SH-SY5Y (cell line): ENCODE measurements around the gene SAMD13.

Source experiments
- GATA2 ChIP-seq: IDR thresholded peaks from 2 replicates; pipeline ENCODE4 v1.6.1; 2011; ENCODE audit warnings: mild to moderate bottlenecking, low read depth, low read length
- GATA3 ChIP-seq: IDR thresholded peaks from 2 replicates; pipeline ENCODE4 v1.6.1; 2011; ENCODE audit warnings: low read depth, mild to moderate bottlenecking, low read length, moderate library complexity

SAMD13 gene

DNA sequence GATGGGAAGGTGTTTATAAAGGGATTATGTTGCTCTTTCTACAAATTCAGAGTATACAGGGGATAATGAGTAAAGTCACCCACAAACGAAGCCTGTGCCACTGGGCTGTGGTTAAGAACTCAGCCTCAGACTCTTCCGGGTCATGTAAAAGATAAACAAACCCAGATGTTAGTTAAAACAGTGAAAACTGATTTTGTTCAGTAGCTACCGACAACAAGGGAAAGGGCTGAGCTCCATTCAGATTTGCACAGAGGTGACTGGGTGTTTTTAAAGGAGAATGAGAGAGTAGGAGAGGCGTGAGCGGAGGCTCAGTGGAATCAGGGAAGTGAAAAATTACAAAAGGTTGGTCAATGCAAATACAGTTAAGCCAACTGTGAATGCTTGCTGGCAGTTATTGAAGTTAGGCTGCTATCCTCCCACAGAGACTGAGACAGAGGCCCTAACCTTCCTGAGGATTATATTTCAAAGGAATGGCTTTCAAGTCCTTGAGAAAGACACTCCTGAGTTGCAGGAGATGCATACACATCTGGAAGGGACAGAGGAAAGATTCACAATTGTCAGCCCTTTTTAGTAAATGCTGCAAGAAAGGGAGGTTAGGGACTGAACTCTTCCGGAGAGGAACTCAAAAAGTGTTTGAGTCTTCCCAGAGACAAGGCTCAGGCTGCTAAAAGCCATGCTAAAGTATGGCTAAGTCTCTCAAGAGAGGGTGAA is 29.9 kb upstream of the SAMD13 start:
- TF ChIP-seq GATA3 (no peak), GATA2 (no peak)

DNA sequence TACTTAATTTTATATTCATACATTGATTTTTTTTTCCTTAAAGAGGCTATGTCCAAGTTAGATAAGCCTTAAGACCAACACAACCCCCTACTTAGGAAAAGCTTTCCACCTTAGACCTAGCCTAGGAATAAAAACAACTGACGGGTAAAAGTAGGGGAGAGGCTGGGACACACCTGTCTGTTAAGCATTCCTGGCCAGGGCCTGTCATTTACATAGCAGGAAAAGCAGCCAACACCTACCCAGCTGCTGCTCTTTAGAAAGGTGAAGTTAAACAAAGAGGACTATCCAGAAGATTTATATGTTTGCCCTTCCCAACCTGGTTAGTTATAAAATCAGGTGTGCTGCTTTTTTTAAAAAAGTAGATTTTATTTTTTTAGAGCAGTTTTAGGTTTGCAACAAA is 29.1 kb upstream of the SAMD13 start:
- TF ChIP-seq GATA2: no peak
- no peak for TF ChIP-seq GATA3

DNA sequence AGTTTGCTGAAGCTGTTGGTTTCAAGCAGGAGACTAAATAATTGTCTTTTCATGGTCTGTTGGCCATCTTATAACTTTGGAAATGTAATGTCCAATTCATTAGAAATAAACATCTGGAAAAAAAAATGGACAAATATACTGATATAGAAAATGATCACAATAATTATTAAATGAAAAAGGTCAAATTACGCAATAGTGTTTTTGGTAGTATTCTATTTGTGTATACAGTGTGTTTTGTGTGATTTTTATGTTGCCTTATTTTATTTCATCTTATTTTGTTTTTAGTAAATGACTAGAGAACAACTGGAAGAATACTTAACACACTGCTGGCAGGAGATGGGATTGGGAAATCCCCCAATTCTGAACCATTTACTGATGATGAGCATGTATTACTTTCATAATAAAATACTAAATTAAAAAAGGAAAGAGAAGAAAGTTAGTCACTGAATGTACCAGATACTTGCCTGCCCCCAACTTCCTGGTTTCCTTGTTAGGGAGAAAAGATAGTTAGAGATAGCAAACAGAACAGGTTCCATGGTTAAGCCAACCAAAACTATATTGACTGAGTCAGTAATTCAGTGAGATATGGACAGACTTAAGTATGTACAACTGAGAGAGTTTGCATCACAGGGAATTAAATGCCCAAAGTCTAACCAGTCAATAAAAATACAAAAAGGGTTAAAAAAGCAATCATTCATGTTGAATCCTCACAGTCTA is 24.0 kb upstream of the SAMD13 start:
- no peak for TF ChIP-seq GATA2
- TF ChIP-seq GATA3: no peak

DNA sequence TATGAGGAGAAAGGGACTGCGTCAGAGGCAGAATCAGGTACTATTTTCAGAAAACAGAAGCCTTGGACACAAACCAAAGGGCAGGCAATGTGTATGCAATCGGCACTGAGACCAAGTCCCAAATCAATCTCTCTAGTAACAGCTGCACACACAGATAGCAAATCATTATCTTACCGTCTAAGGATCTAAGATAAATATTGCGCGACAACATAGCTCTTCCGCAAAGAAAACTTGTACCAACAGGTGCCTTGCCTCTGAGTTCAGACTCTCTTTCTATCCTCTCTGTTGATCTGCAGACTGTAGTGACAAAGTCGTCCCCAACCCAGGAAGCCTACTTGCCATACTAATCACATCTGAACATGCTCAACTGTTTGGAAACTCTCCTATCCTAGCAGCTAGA is 22.6 kb upstream of the SAMD13 start:
- no peak for TF ChIP-seq GATA2
- TF ChIP-seq GATA3: no peak

DNA sequence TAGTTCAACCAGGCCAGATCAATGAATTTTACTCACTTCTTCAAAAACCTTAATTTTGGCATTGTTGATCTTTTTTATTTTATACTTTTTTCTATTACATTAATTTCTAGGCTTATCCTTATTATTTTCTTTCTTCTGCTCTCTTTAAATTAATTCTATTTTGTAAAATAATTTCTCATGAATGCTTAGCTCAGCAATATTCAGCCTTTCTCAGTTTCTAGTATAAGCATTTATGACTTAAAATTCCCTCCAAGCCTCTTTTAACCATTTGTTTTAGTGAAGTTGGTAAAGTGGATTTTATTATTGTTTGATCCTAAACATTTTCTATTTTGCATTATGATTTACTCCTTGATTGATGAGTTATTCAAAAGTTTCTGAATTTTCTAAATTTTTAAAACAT is 20.6 kb upstream of the SAMD13 start:
- TF ChIP-seq GATA3 (no peak), GATA2 (no peak)

DNA sequence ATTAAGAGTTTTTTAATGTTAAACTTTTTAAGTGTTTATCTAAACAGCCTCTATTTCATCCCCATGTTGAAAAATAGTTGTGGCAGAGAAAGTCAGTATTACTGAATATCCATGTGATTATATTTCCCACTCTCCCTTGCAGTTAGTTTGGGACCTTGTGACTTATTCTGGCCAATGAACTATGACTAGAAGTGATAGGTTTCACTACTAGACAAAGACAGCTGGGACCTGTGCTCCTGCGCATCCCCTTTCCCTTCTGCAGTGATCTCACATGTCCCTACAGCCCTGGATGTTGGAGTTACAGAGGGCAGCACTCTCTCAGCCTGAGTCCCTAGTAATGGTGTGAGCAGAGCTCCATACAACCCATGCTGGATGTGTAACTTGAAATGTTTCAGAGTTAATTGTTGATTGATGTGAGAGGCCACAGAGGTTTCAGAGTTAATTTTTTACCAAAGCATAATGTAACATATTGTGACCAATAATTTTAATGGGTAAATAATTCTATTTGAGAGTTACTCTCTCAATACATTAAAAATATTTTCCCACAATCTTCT is 18.7 kb upstream of the SAMD13 start:
- TF ChIP-seq GATA3 (no peak), GATA2 (no peak)

DNA sequence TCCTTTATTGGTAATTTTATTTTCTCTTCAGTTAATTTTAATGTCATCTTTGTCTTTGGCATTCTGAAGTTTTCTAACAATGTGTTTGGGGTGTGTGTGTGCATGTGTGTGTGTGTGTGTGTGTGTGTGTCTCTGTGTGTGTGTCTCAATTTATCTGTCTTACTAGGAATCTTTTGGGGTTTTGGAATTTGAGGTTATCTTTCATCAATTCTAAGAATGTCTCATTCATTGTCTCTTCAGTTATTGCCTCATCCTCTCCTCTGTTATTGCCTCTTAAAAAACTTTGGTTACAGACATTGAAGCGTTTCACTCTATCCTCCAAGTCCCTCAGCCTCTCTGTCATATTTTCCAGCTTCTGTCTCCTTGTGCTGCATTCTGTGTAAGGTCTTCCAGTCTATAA is 18.1 kb upstream of the SAMD13 start:
- TF ChIP-seq GATA2: no peak
- no peak for TF ChIP-seq GATA3

DNA sequence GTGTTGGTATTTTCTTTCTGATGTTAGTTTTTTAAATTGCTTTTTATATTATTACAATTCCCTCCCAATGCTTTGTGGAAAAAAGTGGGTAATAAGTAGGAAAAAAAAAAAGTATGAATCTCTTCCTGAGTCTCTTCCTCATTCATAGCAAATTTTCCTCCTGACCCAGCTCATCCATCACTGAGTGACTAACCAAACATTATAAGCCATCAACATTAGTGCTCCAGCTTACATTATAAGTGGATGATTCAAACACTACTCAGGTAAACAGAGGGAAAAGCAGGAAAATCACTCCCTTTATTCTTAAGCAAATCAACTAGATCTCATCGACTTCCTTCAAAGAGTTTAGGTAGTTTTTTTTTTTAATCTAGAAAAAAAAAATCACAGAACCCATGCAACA is 15.4 kb upstream of the SAMD13 start:
- TF ChIP-seq GATA3 (no peak), GATA2 (no peak)

DNA sequence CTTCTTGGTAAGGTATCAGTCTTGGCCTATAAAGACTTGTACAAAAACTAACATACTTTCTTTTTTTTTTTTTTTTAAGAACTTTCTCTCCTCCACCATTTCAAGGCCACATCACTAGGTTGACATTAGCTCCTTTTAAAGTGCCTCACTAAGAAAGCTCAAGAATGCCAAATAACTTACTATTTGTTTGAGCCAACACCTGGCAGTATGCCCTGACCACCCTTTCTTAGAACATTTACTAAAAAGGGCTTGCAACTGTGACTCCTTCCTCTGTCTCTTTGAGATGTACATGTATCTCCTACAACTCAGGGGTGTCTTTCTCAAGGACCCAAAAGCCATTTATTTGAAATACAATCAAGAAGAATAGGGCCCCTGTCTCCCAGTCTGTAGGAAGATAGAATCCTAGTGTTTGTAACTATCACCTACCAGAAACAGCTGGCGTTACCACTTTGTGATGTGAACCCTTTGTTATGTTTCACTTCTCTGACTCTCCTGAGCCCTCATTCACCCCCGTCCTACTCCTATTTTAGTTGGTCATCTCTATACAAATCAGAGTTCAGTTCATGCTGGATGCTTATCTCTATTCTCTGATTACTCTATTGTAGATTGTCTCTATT is 12.2 kb upstream of the SAMD13 start:
- TF ChIP-seq GATA3 (no peak), GATA2 (no peak)

DNA sequence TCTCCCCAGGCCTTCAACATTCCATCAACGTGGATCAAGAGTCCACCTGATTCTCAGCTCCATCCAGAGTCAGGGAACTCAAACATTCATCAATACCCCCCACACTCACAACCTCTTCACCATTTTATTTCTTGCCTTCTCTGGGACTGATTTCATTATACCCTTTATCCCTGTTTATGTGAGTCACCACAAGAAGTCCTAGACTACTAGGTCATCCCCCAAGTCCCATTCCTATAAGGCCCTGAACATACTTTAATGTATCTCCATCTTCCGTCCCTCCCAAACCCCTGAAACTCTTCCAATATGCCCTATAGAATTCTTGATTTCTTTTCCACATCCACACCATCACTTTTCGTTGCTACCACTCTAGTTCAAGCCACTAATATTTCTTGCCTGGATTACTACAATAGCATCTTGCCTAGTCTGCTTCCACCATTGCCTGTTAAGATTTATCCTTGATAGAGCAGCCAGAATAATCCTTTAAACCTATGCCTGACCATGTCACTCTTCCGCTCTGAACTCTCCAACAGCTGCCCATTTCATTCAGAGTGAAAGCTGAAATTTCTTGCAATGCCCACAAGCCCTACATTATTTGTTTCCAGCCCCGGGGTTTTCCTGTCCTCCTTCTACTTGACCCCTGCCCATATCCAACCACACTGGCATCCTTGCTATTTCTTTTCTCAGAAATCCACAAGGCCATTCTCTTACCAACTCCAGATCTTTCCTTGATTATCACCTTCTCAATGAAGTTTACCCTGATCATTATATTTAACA is 9.4 kb upstream of the SAMD13 start:
- no peak for TF ChIP-seq GATA2
- no peak for TF ChIP-seq GATA3

DNA sequence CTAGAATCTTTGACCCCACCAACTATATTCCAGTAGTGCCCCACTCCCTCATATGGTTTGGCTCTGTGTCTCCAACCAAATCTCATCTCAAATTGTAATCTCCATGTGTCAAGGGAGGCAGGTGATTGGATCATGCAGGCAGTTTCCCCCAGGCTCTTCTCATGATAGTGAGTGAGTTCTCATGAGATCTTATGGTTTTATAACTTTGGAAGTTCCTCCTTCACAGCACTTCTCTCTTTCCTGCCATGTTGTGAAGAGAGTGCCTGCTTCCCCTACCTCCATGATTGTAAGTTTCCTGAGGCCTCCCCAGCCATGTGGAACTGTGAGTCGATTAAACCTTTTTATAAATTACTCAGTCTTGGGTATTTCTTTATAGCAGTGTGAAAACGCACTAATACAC is 7.7 kb upstream of the SAMD13 start:
- TF ChIP-seq GATA3: no peak

DNA sequence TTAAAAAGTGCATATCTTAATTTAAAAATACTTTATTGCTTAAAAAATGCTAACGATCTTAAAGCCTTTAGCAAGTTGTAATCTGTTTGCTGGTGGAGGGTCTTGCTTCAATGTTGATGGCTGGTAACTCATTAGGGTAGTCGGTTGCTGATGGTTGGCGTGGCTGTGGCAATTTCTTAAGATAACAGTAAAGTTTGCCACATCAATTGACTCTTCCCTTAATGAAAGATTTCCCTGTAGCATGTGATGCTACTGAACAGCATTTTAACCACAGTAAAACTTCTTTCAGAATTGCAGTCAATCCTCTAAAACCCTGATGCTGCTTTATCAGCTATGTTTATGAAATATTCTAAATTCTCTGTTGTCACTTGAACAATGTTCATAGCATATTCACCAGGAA is 6.8 kb upstream of the SAMD13 start:
- TF ChIP-seq GATA2 (no peak), GATA3 (no peak)

DNA sequence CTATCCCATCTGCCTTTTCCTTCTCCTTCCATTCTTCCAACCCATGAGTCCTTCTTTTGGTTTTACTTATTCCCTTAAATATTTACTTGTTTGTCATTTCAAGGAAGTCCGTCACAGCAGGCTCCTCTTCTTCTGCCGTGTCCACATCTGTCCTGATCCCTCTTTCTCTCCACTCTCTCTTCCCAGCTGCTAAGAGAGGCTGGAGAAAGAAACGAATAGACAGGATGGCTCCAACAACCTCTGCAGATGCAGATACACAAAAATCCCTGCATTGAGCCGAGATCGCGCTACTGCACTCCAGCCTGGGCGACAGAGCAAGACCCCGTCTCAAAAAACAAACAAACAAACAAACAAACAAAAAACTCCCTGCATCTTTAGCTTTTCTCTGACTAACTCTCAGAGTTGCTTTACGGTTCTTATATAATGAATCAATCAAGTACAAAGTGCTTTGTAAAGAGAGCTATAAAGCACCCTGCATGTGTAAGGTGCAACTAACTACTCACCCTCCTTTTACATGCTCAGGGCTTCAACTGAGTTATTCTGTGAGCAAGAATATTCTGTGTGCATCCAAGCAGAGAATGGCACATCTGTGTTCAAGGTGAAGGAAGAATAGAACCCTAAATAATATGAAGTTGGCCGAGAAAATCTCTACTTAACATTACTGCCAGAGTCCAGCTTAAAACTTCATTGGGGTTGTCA is 3.8 kb upstream of the SAMD13 start:
- TF ChIP-seq GATA3: no peak
- TF ChIP-seq GATA2: no peak

DNA sequence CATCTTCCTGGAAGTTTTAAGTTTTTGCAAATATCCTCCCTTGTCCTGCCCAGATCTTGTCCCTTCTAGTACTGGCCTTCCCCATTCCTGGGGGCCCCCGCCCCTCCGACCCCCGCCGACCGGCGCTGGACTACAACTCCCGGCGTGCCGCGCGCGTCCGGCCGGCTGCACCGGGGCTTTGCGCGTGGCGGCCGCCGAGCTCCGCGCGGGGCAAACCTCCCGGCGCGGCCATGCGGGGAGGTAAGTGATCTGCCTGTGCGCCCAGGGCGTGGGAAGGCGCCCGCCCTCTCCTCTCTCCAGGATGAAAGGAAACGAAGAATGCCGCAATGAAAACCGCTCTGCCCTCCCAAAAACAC is 3.2 kb upstream of the SAMD13 start:
- TF ChIP-seq GATA2 (no peak; the same call in 1 of the 2 replicates), GATA3 (no peak)
